Measurements from ENCODE around the gene MAPKAPK3.

The MAPKAPK3 gene

DNA sequence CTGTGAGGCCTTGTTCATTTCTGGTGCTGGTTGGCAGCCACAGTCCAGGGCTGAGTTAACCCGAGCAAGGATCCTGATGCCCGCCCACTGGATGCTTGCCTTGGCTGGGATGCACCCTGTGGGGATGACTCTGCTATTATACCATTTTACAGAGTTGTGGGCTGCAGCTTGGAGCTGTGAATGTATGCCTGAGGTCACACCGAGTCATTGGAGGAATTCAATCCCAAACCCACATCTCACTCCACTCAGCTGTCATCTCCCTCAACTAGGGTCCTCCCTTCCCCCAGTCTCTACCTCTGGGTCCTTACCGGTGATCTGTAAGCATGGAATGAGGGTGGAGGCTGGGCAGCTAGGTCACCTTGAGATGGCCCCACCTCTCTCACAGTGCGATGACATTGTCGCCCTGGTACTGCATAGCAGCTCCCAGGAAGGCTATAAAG, 22.1 kb downstream of the MAPKAPK3 start:
- no peak overlapping the region for H2BK5ac ChIP-seq (ENCODE audit: low read depth, low read length, poor library complexity)
- no peak overlapping the region for H3K4me2 ChIP-seq (ENCODE audit: low read length)
- H4K91ac ChIP-seq (ENCODE audit: low read depth, low read length) = no peak overlapping the region
- no peak overlapping the region for H2BK12ac ChIP-seq (ENCODE audit: low read length)
- H3K4ac ChIP-seq (ENCODE audit: low read depth, low read length) = no peak overlapping the region
- DNase-seq = no peak
- no peak overlapping the region for H4K12ac ChIP-seq (ENCODE audit: low read depth, low read length)
- no peaks in the 10 kb centered on the region for H3K36me3 ChIP-seq (ENCODE audit: control insufficient read depth in 1 of 2, insufficient read depth in 2 of 2, low read length in 2 of 2)
- no peaks in the 10 kb centered on the region for H3K79me2 ChIP-seq (ENCODE audit: control insufficient read depth, insufficient read depth, low read length, poor library complexity)
- no peaks in the 10 kb centered on the region for H3K27me3 ChIP-seq (ENCODE audit: insufficient read depth, low read length)
- H3K27ac ChIP-seq (ENCODE audit: low read depth, low read length) = no peak overlapping the region
- H3K4me1 ChIP-seq (ENCODE audit: control insufficient read depth in 1 of 2, insufficient read depth in 2 of 2, low read length in 2 of 2) = no peaks in the 10 kb centered on the region
- H2AFZ ChIP-seq (ENCODE audit: insufficient read depth, low read length, poor library complexity) = no peak overlapping the region
- H3K4me3 ChIP-seq (ENCODE audit: low read depth, low read length) = no peak overlapping the region
- WGBS (ENCODE audit: extremely low coverage, insufficient coverage, insufficient read length) = no CpG with 5 or more reads among the region's 6 CpGs
- H3K79me1 ChIP-seq (ENCODE audit: low read length) = no peaks in the 10 kb centered on the region
- no peak overlapping the region for H2BK120ac ChIP-seq (ENCODE audit: insufficient read depth, low read length, poor library complexity)
- H3K9me3 ChIP-seq (ENCODE audit: insufficient read depth, low read depth, low read length) = no peaks in the 10 kb centered on the region
- no peak overlapping the region for H2AK5ac ChIP-seq (ENCODE audit: low read length)
- H3K14ac ChIP-seq (ENCODE audit: low read length) = no peak overlapping the region
- no peak overlapping the region for H3K18ac ChIP-seq (ENCODE audit: low read length)
- H3K9ac ChIP-seq (ENCODE audit: low read length) = no peak overlapping the region
- H4K8ac ChIP-seq (ENCODE audit: low read depth, low read length) = no peak overlapping the region
- no peak overlapping the region for H3K23ac ChIP-seq (ENCODE audit: low read length)

GRCh38 chr3:50642382-50642781, 25.4 kb downstream of the MAPKAPK3 start:
- Histone ChIP-seq H3K23ac (ENCODE audit: low read length) (no peak overlapping the region), H3K4me3 (ENCODE audit: low read depth, low read length) (no peak overlapping the region), H3K18ac (ENCODE audit: low read length) (no peak overlapping the region), H3K14ac (ENCODE audit: low read length) (no peak overlapping the region), H3K4me1 (ENCODE audit: control insufficient read depth in 1 of 2, insufficient read depth in 2 of 2, low read length in 2 of 2) (no peaks in the 10 kb centered on the region), H2BK120ac (ENCODE audit: insufficient read depth, low read length, poor library complexity) (no peak overlapping the region), H4K91ac (ENCODE audit: low read depth, low read length) (no peak overlapping the region), H3K27me3 (ENCODE audit: insufficient read depth, low read length) (no peaks in the 10 kb centered on the region), H2BK12ac (ENCODE audit: low read length) (no peak overlapping the region), H2AK5ac (ENCODE audit: low read length) (no peak overlapping the region), H3K9ac (ENCODE audit: low read length) (no peak overlapping the region), H3K4me2 (ENCODE audit: low read length) (no peak overlapping the region), H4K12ac (ENCODE audit: low read depth, low read length) (no peak overlapping the region), H2AFZ (ENCODE audit: insufficient read depth, low read length, poor library complexity) (no peak overlapping the region), H3K36me3 (ENCODE audit: control insufficient read depth in 1 of 2, insufficient read depth in 2 of 2, low read length in 2 of 2) (peaks cover 0 to 2% of the 10 kb centered on the region in 2 experiments), H3K79me2 (ENCODE audit: control insufficient read depth, insufficient read depth, low read length, poor library complexity) (no peaks in the 10 kb centered on the region), H3K4ac (ENCODE audit: low read depth, low read length) (no peak overlapping the region), H4K8ac (ENCODE audit: low read depth, low read length) (no peak overlapping the region), H3K79me1 (ENCODE audit: low read length) (no peaks in the 10 kb centered on the region), H3K27ac (ENCODE audit: low read depth, low read length) (no peak overlapping the region), H3K9me3 (ENCODE audit: insufficient read depth, low read depth, low read length) (no peaks in the 10 kb centered on the region), H2BK5ac (ENCODE audit: low read depth, low read length, poor library complexity) (no peak overlapping the region)
- DNase-seq = no peak
- no CpG with 5 or more reads among the region's 1 CpG for WGBS (ENCODE audit: extremely low coverage, insufficient coverage, insufficient read length)

DNA sequence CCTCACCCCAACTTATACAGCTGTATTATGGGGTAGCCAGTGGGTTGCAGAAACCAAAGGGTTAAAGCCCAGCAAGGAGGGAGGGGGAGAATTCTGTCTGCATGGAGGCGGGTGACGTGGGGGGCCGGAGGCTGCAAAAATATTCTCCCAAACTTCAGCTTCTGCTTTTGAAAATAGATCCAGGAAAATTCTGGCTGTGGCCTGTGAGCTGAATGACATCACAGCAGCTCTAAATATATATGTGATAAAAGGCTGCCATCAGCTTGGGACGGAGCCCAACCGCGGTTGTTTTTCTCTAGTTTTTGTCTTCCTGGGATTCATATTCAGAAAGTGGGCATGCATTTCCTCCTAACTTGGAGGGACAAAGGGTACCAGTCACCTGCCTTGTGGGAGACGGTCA, 27.6 kb downstream of the MAPKAPK3 start:
- no peaks in the 10 kb centered on the region for H3K27me3 ChIP-seq (ENCODE audit: insufficient read depth, low read length)
- WGBS (ENCODE audit: extremely low coverage, insufficient coverage, insufficient read length) = no CpG with 5 or more reads among the region's 7 CpGs
- H3K79me2 ChIP-seq (ENCODE audit: control insufficient read depth, insufficient read depth, low read length, poor library complexity) = no peaks in the 10 kb centered on the region
- peaks cover 0 to 2% of the 10 kb centered on the region in 2 experiments for H3K36me3 ChIP-seq (ENCODE audit: control insufficient read depth in 1 of 2, insufficient read depth in 2 of 2, low read length in 2 of 2)
- H3K79me1 ChIP-seq (ENCODE audit: low read length) = no peaks in the 10 kb centered on the region
- H3K14ac ChIP-seq (ENCODE audit: low read length) = no peak overlapping the region
- peaks cover 4% of the 10 kb centered on the region for H3K9me3 ChIP-seq (ENCODE audit: insufficient read depth, low read depth, low read length)
- no peak for DNase-seq
- H4K12ac ChIP-seq (ENCODE audit: low read depth, low read length) = no peak overlapping the region
- no peak overlapping the region for H3K4me3 ChIP-seq (ENCODE audit: low read depth, low read length)
- no peak overlapping the region for H2BK5ac ChIP-seq (ENCODE audit: low read depth, low read length, poor library complexity)
- H4K91ac ChIP-seq (ENCODE audit: low read depth, low read length) = no peak overlapping the region
- no peak overlapping the region for H2BK12ac ChIP-seq (ENCODE audit: low read length)
- no peak overlapping the region for H3K23ac ChIP-seq (ENCODE audit: low read length)
- H2AFZ ChIP-seq (ENCODE audit: insufficient read depth, low read length, poor library complexity) = no peak overlapping the region
- H3K9ac ChIP-seq (ENCODE audit: low read length) = no peak overlapping the region
- H4K8ac ChIP-seq (ENCODE audit: low read depth, low read length) = no peak overlapping the region
- H3K4ac ChIP-seq (ENCODE audit: low read depth, low read length) = no peak overlapping the region
- no peak overlapping the region for H3K27ac ChIP-seq (ENCODE audit: low read depth, low read length)
- H2AK5ac ChIP-seq (ENCODE audit: low read length) = no peak overlapping the region
- no peak overlapping the region for H3K18ac ChIP-seq (ENCODE audit: low read length)
- H3K4me1 ChIP-seq (ENCODE audit: control insufficient read depth in 1 of 2, insufficient read depth in 2 of 2, low read length in 2 of 2) = no peaks in the 10 kb centered on the region
- no peak overlapping the region for H2BK120ac ChIP-seq (ENCODE audit: insufficient read depth, low read length, poor library complexity)
- no peak overlapping the region for H3K4me2 ChIP-seq (ENCODE audit: low read length)

- Histone ChIP-seq H3K27ac (ENCODE audit: low read depth, low read length) (no peak overlapping the region), H3K14ac (ENCODE audit: low read length) (no peak overlapping the region), H3K4me3 (ENCODE audit: low read depth, low read length) (no peak overlapping the region), H3K23ac (ENCODE audit: low read length) (no peak overlapping the region), H4K12ac (ENCODE audit: low read depth, low read length) (no peak overlapping the region), H3K27me3 (ENCODE audit: insufficient read depth, low read length) (no peaks in the 10 kb centered on the region), H2BK5ac (ENCODE audit: low read depth, low read length, poor library complexity) (no peak overlapping the region), H3K36me3 (ENCODE audit: control insufficient read depth in 1 of 2, insufficient read depth in 2 of 2, low read length in 2 of 2) (peaks cover 0 to 2% of the 10 kb centered on the region in 2 experiments), H2AFZ (ENCODE audit: insufficient read depth, low read length, poor library complexity) (no peak overlapping the region), H2BK120ac (ENCODE audit: insufficient read depth, low read length, poor library complexity) (no peak overlapping the region), H3K9me3 (ENCODE audit: insufficient read depth, low read depth, low read length) (peaks cover 4% of the 10 kb centered on the region), H3K9ac (ENCODE audit: low read length) (no peak overlapping the region), H3K4me2 (ENCODE audit: low read length) (no peak overlapping the region), H3K4me1 (ENCODE audit: control insufficient read depth in 1 of 2, insufficient read depth in 2 of 2, low read length in 2 of 2) (no peaks in the 10 kb centered on the region), H2AK5ac (ENCODE audit: low read length) (no peak overlapping the region), H3K4ac (ENCODE audit: low read depth, low read length) (no peak overlapping the region), H4K8ac (ENCODE audit: low read depth, low read length) (no peak overlapping the region), H4K91ac (ENCODE audit: low read depth, low read length) (no peak overlapping the region), H3K18ac (ENCODE audit: low read length) (no peak overlapping the region), H3K79me1 (ENCODE audit: low read length) (no peaks in the 10 kb centered on the region), H3K79me2 (ENCODE audit: control insufficient read depth, insufficient read depth, low read length, poor library complexity) (no peaks in the 10 kb centered on the region), H2BK12ac (ENCODE audit: low read length) (no peak overlapping the region)
- no CpG with 5 or more reads among the region's 2 CpGs for WGBS (ENCODE audit: extremely low coverage, insufficient coverage, insufficient read length)
- no peak for DNase-seq
These were observed 28.4 kb downstream of the MAPKAPK3 start for GRCh38 chr3:50645378-50645777.
